Chondrocyte (in vitro differentiated cells): ENCODE measurements around the gene DND1. TPM values are rescaled to one million over a fixed set of nuclear protein-coding genes. Genes with fewer than 3 reads are reported as not detected.

Source experiments
- DNase-seq: peaks from one replicate; pipeline ENCODE4 v3.0.0; 2021; ENCODE audit warnings: mixed read lengths, low spot score
- H3K27ac Mint-ChIP-seq: one replicate; pipeline ENCODE4 v1.8.0; 2021; ENCODE audit warnings: mild to moderate bottlenecking, moderate library complexity, mixed read lengths; ENCODE audit not compliant: unreplicated experiment
- H3K27me3 Mint-ChIP-seq: 2 replicates; pipeline ENCODE4 v1.8.0; 2021; ENCODE audit warnings: low read depth, mixed read lengths
- H3K36me3 Mint-ChIP-seq: 2 replicates; pipeline ENCODE4 v1.8.0; 2021; ENCODE audit warnings: low read depth, mixed read lengths
- H3K4me1 Mint-ChIP-seq: 2 replicates; pipeline ENCODE4 v1.8.0; 2021; ENCODE audit warnings: low read depth, mild to moderate bottlenecking, mixed read lengths
- H3K4me3 Mint-ChIP-seq: one replicate; pipeline ENCODE4 v1.8.0; 2021; ENCODE audit warnings: mild to moderate bottlenecking, moderate library complexity, mixed read lengths; ENCODE audit not compliant: unreplicated experiment
- H3K9me3 Mint-ChIP-seq: 2 replicates; pipeline ENCODE4 v1.8.0; 2021; ENCODE audit warnings: low read depth, mixed read lengths
- total RNA-seq: library from RNA; stranded (reverse); gene quantifications from 3 replicates; pipeline ENCODE4 v1.2.1, GENCODE V29; 2021
- TF ChIP-seq, protein P1 (sequence below): fragments of 200-600 bp; sonication (generic); IDR thresholded peaks from 2 replicates; pipeline ENCODE4 v1.5.0; 2021; ENCODE audit warnings: antibody characterized with exemption, mild to moderate bottlenecking, moderate library complexity

Gene DND1
- total RNA-seq, 1 donor from 2014 or later, result 1.3 TPM

DNA sequence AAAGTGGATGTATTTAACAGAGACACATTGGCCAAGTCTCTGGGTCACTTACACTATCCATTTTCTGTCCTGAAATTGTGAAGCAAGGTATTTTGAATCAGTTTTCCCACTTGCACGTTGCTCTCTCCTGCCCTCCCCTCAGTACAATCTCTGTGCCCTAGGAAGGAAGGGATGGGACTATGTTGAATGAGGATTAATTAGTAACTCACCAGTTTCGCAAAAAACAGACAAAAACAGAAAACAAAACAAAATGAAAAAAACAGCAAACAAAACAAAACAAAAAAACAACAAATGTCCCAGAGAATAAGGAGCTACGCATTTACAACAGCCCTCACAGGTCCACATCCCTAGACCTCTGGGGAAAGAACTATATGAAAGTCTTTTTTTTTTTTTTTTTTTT is 39.3 kb downstream of the DND1 start:
- TF ChIP-seq, protein P1, sequence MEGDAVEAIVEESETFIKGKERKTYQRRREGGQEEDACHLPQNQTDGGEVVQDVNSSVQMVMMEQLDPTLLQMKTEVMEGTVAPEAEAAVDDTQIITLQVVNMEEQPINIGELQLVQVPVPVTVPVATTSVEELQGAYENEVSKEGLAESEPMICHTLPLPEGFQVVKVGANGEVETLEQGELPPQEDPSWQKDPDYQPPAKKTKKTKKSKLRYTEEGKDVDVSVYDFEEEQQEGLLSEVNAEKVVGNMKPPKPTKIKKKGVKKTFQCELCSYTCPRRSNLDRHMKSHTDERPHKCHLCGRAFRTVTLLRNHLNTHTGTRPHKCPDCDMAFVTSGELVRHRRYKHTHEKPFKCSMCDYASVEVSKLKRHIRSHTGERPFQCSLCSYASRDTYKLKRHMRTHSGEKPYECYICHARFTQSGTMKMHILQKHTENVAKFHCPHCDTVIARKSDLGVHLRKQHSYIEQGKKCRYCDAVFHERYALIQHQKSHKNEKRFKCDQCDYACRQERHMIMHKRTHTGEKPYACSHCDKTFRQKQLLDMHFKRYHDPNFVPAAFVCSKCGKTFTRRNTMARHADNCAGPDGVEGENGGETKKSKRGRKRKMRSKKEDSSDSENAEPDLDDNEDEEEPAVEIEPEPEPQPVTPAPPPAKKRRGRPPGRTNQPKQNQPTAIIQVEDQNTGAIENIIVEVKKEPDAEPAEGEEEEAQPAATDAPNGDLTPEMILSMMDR, result no peak
- no peak for DNase-seq
- Mint-ChIP-seq H3K4me1 (peaks cover 7% of the 10 kb centered on the region), H3K36me3 (no peaks in the 10 kb centered on the region), H3K4me3 (no peak overlapping the region), H3K27me3 (no peaks in the 10 kb centered on the region), H3K9me3 (no peaks in the 10 kb centered on the region), H3K27ac (no peak overlapping the region)

DNA sequence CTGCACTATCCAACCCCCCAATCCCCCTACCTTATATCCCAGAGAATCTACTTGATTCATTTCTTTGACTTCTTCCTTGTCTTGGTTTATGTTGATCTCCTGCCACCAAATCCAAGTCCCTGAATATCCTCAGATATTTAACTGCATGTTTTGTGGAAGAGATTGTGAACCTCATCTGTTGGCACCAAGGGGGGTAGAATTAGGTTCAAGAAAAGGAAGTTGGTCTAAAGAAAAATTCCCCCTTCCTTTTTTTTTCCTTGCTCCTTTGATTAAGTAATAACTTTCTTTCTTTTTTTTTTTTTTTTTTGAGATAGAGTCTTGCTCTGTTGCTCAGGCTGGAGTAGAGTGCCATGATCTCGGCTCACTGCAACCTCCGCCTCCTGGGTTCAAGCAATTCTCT is 39.9 kb downstream of the DND1 start:
- Mint-ChIP-seq H3K27ac (no peak overlapping the region), H3K9me3 (no peaks in the 10 kb centered on the region), H3K4me1 (peaks cover 3% of the 10 kb centered on the region), H3K4me3 (no peak overlapping the region), H3K27me3 (no peaks in the 10 kb centered on the region), H3K36me3 (no peaks in the 10 kb centered on the region)
- TF ChIP-seq, protein P1, result no peak
- DNase-seq, result no peak

DNA sequence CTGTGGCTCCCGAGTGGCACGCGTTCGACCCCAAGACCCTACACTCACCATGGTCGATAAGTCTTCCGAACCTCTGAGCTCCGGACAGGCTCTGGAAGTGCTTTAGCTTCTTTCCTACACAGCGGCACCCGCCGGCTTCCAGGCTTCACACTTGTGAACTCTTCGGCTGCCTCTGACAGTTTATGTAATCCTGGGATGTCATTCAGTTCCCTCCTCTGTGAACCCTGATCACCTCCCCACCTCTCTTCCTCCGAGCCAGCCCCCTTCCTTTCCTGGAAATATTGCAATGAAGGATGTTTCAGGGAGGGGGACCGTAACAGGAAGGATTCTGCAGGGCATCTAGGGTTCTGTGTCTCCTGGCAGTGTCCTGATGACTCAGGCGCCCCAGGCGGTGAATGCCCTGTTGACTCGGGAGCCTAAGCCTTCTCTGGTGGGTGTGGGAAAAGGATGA is 40.3 kb downstream of the DND1 start, which contains the start of gene CD14:
Gene CD14 (minus strand): TSS at position 155 of the 451 bp plus-strand sequence. CDS start 104 bp downstream, at position 51.
- TF ChIP-seq, protein P1, result no peak
- Mint-ChIP-seq H3K27ac (no peak within 1 kb of the TSS), H3K9me3 (peaks cover 2% of the 10 kb centered on the region), H3K27me3 (no peaks in the 10 kb centered on the region), H3K36me3 (no peaks in the 10 kb centered on the region), H3K4me1 (peaks cover 3% of the 10 kb centered on the region), H3K4me3 (no peak within 1 kb of the TSS)
- DNase-seq, result no peak

DNA sequence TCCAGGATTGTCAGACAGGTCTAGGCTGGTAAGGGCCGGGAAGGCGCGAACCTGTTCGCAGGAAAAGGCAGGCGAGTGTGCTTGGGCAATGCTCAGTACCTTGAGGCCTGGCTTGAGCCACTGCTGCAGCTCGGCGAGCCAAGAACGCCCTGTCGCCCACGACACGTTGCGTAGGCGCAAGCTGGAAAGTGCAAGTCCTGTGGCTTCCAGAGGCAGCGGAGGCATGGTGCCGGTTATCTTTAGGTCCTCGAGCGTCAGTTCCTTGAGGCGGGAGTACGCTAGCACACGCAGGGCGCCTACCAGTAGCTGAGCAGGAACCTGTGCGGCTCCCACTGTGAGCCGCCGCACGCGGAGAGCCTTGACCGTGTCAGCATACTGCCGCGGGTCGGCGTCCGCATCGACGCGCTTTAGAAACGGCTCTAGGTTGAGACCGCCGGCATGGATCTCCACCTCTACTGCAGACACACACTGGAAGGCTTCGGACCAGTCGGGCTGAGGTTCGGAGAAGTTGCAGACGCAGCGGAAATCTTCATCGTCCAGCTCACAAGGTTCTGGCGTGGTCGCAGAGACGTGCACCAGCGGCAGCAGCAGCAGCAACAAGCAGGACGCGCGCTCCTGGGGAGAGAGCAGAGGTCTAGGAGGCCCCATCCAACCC is 40.9 kb downstream of the DND1 start:
- Mint-ChIP-seq H3K4me3 (no peak overlapping the region), H3K27ac (no peak overlapping the region), H3K9me3 (peaks cover 6% of the 10 kb centered on the region), H3K27me3 (no peaks in the 10 kb centered on the region), H3K36me3 (no peaks in the 10 kb centered on the region), H3K4me1 (peaks cover 3% of the 10 kb centered on the region)
- TF ChIP-seq, protein P1, result no peak
- no peak for DNase-seq

DNA sequence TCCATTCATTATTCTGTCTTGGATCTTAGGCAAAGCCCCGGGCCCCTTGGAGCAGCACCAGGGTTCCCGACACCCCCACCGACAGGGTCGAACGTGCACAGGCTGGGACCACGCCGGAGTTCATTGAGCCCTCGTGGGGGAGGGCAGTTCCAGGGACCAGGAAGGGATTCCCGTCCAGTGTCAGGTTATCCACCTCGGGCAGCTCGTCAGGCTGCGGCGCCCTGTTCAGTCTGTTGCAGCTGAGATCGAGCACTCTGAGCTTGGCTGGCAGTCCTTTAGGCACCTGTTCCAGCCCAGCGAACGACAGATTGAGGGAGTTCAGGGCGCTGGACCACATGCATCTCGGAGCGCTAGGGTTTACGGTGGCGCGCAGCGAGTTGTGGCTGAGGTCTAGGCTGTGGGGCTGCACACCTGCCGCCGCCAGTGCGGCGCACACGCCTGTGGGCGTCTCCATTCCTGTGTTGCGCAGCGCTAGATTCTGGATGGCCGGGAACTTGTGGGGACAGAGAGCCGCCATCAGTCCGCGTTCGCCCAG is 41.5 kb downstream of the DND1 start:
- peaks cover 10% of the 10 kb centered on the region for H3K9me3 Mint-ChIP-seq
- no peak overlapping the region for H3K4me3 Mint-ChIP-seq
- H3K27ac Mint-ChIP-seq, result no peak overlapping the region
- no peaks in the 10 kb centered on the region for H3K27me3 Mint-ChIP-seq
- H3K4me1 Mint-ChIP-seq, result peaks cover 3% of the 10 kb centered on the region
- no peak for DNase-seq
- TF ChIP-seq, protein P1, result no peak
- peaks cover 1% of the 10 kb centered on the region for H3K36me3 Mint-ChIP-seq
